Diencephalon (tissue), 1 donor: ENCODE data around the gene PKIB. TPM values are rescaled to one million over a fixed set of nuclear protein-coding genes. Genes with fewer than 3 reads are reported as not detected.

ENCODE experiments used
- small RNA-seq: library from RNA; depleted of rRNA; stranded (forward); fragments of <200 nt; gene quantifications from one replicate; pipeline ENCODE3, GENCODE V24; 2014
- total RNA-seq: library from RNA; depleted of rRNA; stranded (reverse); fragments of >200 nt; gene quantifications from one replicate; pipeline ENCODE4 v1.2.3, GENCODE V29; 2014

Gene PKIB, protein sequence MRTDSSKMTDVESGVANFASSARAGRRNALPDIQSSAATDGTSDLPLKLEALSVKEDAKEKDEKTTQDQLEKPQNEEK
- total RNA-seq: 32.5 TPM

DNA sequence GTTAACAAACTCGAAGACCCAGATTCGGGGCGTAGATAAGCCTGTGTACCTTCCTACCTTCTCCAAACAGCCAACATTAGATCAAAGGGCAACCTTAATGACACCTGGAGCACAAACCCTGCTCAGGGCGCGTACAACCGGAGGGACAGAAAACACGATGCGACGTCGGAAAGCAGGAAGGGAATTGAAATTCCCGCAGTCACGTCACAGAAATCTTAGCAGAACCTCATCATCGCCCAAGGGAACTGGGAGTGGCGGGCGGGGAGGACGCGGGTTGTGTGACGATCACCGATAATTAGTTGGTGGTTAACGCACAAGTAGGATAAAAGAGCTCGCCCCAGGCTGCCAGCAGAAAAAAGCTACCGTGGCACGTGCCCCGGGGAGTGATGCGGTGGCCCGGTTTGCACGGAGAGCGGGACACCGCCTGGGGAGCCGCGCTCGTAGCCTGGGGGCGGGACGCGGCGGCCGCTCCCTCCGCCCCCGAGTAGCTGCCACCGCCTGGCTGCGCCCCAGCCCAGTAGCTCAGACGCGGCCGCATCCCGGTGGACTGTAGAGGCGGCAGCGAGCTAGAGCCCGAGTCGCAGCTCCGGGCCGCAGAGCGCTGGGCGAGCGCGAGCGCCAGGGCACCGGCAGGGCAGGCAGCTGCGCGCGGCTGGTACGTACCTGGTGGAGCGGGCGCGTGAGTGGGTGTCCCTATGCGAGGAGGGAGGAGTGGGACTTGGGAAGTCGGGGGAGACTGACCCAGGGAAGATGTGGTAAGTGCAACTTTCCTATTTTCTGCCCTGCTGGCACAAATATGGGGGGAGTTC, at the start of gene PKIB:
Gene PKIB (plus strand): TSS at position 525 of the 809 bp plus-strand sequence. CDS start 107,390 bp downstream, outside the sequence.

Small RNAs within 50 kb of the gene (small RNA-seq; reads per million reads assigned to genes)
- not detected for gene RN7SL564P

Other genes starting within 250 kb of the PKIB start
- gene HSF2, start 210.8 kb upstream of the PKIB start, total RNA-seq: 75.4 TPM
- 715 TPM for gene SERINC1, start 138.6 kb upstream of the PKIB start, total RNA-seq
- 426 TPM for gene FABP7, start 169.3 kb downstream of the PKIB start, total RNA-seq
- 11.8 TPM for gene SMPDL3A, start 178.9 kb downstream of the PKIB start, total RNA-seq